Measurements from ENCODE around the gene NELFB.

Gene NELFB

GRCh38 chr9:137277329-137278041, 22.4 kb downstream of the NELFB start, which contains the start of gene TOR4A:
Gene TOR4A (plus strand): TSS chr9:137277726. CDS start chr9:137278690, 964 bp downstream.
- CTCF ChIA-PET: interaction anchor here (0.8 to 1.9 kb wide), 9 partner anchors 9 to 167 kb away, joined by 3 to 7 read pairs (median 5); partner anchors contain the start of genes EXD3 and NOXA1

GRCh38 chr9:137278061-137278701, 23.1 kb downstream of the NELFB start:
- no peak for TF ChIP-seq CTCF (IDR thresholded peaks at IDR 0.05; ENCODE audit: insufficient read depth, low read length, missing control alignments)
- peak overlapping the region; percentile 63 for H3K4me3 ChIP-seq (ENCODE audit: low read depth, low read length)
- DNase-seq (ENCODE audit: low read depth, low spot score): no peak
- ChIA-PET CTCF (interaction anchor here (0.8 to 1.9 kb wide), 6 partner anchors 9 to 145 kb away, joined by 3 to 7 read pairs (median 6); partner anchors contain the start of genes EXD3 and NOXA1), POLR2A (interaction anchor here (1.0 to 2.2 kb wide), 3 partner anchors 14 to 37 kb away, joined by 4 to 18 read pairs (median 8); partner anchors contain the start of gene TUBB4B)

More at GRCh38 chr9:137277329-137278041, 22.4 kb downstream of the NELFB start, which contains the start of gene TOR4A:
- H3K4me3 ChIP-seq (ENCODE audit: low read depth, low read length): peak within 1 kb of the TSS; percentile 63
- TF ChIP-seq CTCF (IDR thresholded peaks at IDR 0.05; ENCODE audit: insufficient read depth, low read length, missing control alignments): no peak
- peak; percentile 26 for DNase-seq (ENCODE audit: low read depth, low spot score)
- POLR2A ChIA-PET: interaction anchor here (1.0 to 2.2 kb wide), 3 partner anchors 13 to 36 kb away, joined by 4 to 18 read pairs (median 8); partner anchors contain the start of gene TUBB4B

DNA sequence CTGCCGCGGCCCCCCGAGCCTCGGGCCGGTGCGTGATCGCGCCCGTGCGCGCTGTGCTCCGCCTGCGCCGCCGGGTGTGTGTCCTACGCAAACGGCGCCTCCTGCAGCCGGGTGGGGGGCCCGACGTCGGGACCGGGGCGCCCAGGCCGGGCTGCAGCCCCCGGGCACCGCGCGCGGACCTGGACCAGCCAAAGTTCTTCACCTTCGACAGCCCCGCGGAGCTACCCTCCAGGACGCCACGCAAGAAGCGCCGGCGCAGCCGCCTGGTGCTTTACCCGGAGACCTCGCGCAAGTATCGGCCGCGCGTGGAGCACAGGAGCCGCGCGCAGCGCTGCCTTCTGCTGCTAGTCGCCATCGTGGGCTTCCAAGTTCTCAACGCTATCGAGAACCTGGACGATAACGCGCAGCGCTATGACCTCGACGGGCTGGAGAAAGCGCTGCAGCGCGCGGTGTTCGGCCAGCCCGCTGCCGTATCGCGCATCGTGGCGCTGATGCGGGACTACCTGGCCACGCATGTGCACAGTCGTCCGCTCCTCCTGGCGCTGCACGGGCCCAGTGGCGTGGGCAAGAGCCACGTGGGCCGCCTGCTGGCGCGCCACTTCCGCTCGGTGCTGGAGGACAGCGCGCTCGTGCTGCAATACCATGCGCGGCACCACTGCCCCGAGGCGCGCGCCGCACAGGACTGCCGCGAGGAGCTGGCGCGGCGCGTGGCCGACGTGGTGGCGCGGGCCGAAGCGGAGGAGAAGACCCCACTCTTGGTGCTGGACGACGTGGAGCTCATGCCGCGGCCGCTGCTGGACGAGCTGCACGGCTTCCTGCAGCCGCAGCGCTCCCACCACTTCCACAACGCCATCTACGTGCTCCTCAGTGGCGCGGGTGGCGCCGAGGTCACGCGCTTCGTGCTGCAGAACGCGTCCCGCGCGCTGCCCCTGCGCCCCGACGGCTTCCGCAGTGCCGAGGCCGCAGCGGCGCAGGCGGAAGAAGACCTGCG, 23.9 kb downstream of the NELFB start:
- DNase-seq (ENCODE audit: low read depth, low spot score): no peak
- peak overlapping the region; percentile 63 for H3K4me3 ChIP-seq (ENCODE audit: low read depth, low read length)
- ChIA-PET CTCF (interaction anchor here (1.4 kb wide), 1 partner anchor 15 kb away, joined by 5 read pairs; no protein-coding TSS in a partner anchor), POLR2A (interaction anchor here (1.2 kb wide), 1 partner anchor 38 kb away, joined by 3 read pairs; the partner anchor contains the start of gene TUBB4B)
- no peak for TF ChIP-seq CTCF (IDR thresholded peaks at IDR 0.05; ENCODE audit: insufficient read depth, low read length, missing control alignments)

- CTCF ChIA-PET: interaction anchor here (1.4 kb wide), 1 partner anchor 14 kb away, joined by 5 read pairs; no protein-coding TSS in a partner anchor
- POLR2A ChIA-PET: interaction anchor here (1.2 kb wide), 1 partner anchor 39 kb away, joined by 3 read pairs; the partner anchor contains the start of gene TUBB4B
These were observed 24.8 kb downstream of the NELFB start for GRCh38 chr9:137279741-137280473.

More at GRCh38 chr9:137279741-137280473, 24.8 kb downstream of the NELFB start:
- DNase-seq (ENCODE audit: low read depth, low spot score): no peak
- no peak for TF ChIP-seq CTCF (IDR thresholded peaks at IDR 0.05; ENCODE audit: insufficient read depth, low read length, missing control alignments)
- no peak overlapping the region for H3K4me3 ChIP-seq (ENCODE audit: low read depth, low read length)

Data from AG04449 (cell line).